Mesenteric fat pad (tissue), 1 donor: Measurements from ENCODE around the gene EEF2KMT. TPM values are rescaled to one million over a fixed set of nuclear protein-coding genes. Genes with fewer than 3 reads are reported as not detected.
A peak's percentile ranks its signal among the peaks of the same experiment; 100 is the strongest.
"Not testable (repeated sequence)": the region's sequence is repeated elsewhere in the genome, so short reads cannot be mapped to it uniquely, and the experiment has no call there.

Source experiments
- DNase-seq: peaks from one replicate; pipeline ENCODE4 v3.0.0-alpha.2; 2020; ENCODE audit warnings: low spot score
- total RNA-seq: library from RNA; stranded (reverse); fragmentation: NEBNext Ultra II Directional; extraction: Animal tissue kit (Norgen Biotek cat#: 25700); gene quantifications from one replicate; pipeline ENCODE4 v1.2.1, GENCODE V29; 2021
- donor health status: DM: yes; HTN: yes; CAD: no.

Gene EEF2KMT
- total RNA-seq, 1 donor from 2014 or later = 12.7 TPM

DNA sequence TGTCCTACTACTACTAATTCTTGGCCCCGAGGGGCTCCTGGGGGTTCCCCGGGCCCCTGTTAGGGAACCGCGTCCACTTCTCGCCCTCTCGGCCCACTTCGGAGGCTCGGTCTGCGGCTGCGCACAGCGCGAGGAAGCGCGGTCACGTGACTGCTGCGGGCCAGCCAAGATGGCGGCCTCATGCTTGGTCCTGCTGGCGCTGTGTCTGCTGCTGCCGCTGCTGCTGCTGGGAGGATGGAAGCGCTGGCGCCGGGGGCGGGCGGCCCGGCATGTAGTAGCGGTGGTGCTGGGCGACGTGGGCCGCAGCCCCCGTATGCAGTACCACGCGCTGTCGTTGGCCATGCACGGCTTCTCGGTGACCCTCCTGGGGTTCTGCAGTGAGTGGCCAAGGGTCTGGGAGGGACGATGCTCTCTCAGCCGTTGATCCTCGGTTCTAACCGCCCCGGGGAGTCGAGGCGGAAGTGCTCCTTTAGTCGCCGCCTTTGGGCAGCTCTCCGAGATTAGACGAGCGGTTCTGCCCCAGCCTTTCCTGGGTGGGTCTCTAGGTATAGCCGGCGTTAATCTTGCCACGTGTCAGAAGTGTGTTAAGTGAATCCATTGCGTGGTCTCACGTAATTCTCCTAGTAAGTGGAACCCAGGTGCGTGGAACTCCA, 25.8 kb downstream of the EEF2KMT start, which contains the start of gene ALG1:
TSS of gene ALG1 (plus strand) at position 163 of the 653 bp plus-strand sequence. CDS start at position 170, 7 bp downstream.
- DNase-seq = peak; percentile 98

DNA sequence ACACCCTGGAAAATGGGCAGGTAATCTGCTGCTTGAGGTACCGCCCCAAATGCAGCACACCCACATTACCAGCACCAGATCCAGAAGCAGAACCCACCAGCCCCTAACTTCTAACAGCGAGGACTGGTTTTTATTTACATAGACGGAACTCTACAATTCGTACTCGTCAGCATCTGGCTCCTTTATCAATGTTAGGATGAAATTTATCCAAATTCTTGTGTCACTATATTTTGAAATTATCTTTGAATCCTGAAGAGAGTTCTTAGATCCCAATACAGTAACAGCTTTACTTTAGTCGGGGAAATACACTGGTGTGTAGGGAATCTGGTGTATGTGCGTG, 26.3 kb downstream of the EEF2KMT start:
- DNase-seq = no peak

DNA sequence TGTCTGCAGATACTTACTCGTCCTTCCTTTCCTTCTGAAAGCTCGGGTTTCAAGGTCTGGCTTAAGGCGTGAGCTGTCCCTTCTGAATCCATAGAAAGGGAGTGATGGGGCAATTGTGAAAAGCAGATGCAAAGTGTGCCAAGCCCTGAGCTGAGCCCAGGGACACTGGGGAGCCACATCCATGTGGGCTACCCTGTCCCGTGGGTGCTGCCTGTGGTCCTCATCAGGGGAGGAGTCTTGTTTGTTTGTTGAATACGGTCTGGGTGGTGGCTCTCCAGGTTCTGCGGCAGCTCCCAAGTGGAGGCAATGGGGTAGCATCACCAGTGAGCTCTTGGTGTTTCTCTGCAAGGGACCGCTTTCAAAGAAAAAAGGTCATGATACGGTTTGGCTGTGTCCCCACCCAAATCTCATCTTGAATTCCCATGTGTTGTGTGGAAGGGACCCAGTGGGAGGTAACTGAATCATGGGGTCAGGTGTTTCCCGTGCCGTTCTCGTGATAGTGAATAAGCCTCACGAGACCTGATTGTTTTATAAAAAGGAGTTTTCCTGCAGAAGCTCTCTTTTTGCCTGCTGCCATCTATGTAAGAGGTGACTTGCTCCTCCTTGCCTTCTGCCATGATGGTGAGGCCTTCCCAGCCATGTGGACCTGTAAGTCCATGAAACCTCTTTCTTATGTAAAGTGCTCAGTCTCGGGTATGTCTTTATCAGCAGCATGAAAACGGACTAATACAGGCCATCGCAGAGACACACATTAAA, 27.0 kb downstream of the EEF2KMT start:
- DNase-seq = no peak

DNA sequence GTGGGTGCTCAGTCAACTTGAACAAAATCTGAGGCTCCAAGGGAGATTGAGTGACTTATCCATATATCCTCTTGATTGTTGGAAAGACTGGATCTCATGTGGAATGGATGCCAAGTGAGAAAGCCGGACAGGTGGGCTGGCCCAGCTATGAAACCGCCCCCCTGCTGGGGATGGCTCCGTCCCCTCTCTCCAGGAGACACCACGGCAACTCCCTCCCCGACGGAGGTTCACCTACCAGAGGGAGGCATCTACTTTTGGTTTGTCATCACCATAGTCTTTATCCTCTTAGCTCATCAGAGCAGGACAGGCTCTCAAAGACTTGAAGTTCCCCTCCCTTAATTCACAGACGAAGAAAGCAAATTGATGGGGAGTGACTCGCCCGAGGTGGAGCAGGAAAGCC, 27.7 kb downstream of the EEF2KMT start:
- no peak for DNase-seq

DNA sequence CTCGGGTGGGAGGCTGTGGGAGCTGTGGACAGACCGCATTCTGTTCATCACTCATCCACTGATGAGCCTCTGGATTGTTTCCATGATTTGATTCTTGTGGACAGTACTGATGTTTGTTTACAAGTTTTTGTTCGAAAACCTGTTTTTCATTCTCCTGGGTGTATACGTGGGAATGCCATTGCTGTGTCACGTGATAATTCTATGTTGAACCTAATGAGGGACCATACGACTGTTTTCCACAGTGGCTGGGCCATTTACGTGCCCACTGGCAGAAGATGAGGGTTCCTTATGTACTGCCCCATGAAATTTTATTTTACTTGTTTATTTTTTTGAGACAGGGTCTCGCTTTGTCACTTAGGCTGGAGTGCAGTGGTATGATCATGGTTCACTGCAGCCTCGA, 28.5 kb downstream of the EEF2KMT start:
- no peak for DNase-seq

DNA sequence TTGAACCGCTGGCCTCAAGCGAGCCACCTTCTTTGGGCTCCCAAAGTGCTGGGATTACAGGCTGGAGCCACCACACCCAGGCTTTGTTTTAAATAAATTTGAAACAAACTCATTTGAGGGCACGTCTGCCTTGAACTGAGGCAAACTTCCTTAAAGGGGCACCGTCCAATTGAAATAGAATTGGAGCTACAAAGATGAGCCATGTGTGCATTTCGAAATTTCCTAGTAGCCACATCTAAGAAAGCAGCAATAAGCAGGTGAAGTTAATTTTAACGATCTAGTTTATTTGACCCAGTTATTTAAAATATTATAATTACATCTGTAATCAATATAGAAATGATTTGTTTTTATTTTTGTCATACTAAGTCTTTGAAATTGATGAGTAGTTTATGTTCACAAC, 31.1 kb downstream of the EEF2KMT start:
- DNase-seq = no peak

DNA sequence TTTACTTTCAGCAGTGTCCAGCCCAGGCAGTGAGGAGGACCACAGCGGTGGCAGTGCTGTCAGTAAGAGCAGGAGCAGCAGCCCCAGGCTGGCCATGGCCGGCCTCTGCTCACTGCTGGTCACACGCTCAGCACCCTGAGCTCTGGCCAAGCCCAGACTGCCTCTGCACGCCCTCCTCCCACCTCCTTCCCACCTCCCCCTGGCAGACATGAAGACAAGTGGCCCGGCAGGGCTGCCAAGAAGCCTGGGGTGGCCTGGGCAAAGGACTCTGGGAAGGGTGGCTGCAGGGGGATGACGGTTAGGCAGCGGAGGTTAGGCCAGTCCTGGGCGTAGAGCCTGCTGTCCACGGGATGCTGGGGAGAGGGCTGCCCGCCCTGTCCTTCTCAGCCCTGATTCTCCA, 31.8 kb downstream of the EEF2KMT start, which contains the start of gene C16orf89:
TSS of gene C16orf89 (minus strand) at position 144 of the 400 bp plus-strand sequence. CDS start at position 96, 48 bp downstream.
- no peak for DNase-seq

DNA sequence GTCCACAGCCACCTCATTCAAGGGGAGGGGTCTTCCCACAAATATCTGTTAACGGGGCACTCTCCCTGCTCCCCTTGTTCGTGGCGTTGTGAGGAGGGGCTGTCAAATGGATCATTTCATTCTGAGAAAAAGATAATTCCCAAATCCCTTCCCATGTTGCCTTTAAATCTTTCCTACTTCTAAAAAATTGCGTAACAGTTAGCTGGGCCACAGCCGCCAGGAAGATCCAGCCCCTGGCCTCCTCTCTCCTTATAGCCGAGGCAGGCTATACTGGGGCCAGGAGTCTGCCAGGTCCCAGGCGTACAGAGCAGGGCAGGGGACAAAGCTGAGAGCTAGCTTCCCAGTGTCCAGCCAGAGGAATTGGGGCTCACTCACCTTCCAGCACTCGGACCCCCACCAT, 32.3 kb downstream of the EEF2KMT start:
- DNase-seq = no peak

DNA sequence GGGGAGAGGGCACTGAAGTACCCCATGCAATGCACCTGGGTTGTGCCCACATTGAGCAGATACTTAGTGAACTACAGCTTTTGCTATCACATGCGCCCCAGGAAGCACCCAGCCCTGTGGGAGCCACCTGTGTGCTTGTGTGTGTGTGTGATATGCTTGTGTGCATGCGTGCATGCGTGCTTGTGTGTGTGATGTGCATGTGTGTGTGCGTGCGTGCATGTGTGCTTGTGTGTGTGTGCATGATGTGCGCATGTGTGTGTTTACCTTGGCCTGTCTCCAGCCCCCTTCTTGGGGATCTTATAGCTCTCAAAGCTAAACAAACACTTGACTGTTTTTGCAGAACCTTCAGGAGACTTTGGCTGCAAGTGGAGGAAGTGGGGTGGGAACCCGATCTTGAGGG, 32.7 kb downstream of the EEF2KMT start:
- DNase-seq = no peak

DNA sequence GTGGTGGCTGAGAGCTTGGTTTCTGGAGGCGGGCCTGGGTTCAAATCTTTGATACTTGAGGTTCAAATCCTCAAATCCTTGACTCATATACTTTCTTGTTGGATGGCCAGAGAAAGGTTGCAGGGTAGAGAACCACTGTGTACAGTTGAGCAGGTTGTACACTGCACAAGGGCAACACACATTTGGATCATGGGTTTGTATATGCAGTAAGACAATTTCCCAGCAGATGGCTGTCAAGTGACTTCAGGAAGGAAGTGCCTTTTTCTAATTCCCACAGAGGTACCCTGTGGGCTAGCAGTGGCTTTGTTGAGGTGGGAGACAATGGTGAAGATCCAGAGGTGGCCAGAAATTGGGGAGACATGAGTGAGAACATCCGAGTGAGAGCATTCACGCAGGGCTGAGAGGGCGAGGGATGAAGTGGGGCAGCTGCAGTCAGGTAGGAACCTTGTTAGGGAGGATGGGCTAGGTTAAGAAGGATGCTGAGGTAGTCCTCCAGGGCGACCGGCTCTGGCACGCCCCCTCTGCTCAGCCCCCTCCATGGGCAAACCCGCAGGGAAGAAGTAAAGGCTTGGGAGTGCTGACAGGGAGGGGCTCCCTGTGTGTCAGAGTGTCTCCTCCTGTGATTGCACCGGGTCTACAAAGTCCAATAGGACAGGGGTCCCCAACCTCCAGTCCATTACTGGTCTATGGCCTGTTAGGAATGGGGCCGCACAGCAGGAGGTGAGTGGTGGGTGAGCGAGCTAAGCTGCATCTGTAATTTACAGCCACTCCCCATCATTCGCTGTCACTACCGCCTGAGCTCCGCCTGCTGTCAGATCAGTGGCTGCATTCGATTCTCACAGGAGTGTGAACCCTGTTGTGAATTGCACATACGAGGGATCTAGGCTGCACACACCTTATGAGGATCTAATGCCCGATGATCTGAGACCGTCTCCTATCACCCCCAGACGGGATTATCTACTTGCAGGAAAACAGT, 34.5 kb downstream of the EEF2KMT start:
- DNase-seq = no peak

DNA sequence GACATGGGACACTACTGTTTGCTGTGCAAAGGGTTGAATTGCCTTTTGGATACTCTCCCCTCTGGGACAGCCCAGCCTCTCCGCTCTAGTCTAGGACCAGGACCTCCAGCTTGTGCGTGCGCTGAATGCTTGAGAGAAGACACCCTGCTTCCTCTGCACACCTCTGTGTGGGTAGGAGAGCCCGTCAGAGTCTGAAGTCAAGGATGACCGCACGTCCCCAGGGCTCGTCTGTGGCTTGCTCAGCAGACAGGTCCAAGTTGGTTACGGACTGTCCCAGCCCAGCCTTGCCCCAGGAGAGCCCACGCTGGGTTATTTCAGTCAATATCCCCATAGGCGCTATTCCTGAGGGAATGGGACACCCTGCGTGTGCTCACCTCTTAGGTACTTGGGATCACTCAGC, 35.5 kb downstream of the EEF2KMT start:
- no peak for DNase-seq

DNA sequence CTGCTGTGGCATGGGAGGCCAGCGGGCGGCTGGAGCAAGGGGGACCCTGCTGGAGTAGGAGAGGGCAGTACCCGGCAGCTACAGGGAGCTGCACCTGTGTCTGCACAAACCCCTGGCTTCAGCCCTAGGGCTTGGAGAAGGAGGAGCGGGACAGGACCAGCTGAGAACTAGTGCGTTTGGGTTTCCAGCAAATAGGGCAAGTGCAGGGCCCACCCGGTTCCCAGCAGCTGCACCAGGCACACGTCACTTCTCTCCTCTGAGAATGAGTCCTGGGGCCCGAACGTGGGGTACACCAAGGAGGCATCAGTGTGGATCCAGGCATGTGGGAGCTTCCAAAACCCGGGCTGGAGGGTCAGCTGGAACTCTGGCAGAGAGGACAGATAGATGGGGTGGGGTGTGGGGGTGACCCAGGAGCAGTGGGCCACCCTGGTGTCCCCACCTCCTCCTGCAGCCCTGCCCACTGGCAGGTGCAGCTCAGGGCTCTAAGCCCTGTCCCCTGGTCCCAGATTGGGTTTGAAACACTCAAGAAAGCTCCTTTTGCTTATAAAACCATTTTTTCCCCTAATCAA, 37.4 kb downstream of the EEF2KMT start:
- no peak for DNase-seq

DNA sequence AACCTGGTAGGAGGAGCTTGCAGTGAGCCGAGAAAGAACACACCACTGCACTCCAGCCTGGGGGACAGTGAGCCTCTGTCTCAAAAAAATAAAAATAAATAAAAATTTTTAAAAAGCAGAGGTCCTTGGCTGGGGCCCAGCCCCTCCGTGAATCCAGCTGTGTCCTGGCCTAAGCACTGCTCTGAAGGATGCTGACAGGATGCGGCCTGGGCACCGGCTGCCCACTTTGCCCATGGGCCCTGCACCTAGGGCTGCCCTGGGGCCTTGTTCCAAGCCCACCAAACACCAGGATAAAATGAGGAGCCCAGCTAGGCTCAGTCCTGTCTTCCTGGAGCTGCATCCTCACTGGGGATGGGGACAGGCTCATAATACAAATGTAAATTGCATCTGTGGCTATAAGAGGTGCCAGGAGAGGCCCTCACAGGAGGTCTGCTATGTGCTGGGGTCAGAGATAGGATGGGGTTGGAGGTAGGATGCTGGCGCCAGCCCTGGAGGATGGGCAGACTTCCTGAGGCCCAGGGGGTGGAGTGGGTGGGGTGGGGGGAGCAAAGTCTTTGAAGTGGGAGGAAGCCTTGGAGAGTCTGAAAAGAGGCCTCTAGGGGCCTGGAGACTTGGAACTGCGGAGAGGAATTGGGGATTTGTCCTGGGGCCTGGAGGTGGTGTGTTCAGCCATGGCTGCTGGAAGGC, 38.1 kb downstream of the EEF2KMT start:
- DNase-seq = no peak

DNA sequence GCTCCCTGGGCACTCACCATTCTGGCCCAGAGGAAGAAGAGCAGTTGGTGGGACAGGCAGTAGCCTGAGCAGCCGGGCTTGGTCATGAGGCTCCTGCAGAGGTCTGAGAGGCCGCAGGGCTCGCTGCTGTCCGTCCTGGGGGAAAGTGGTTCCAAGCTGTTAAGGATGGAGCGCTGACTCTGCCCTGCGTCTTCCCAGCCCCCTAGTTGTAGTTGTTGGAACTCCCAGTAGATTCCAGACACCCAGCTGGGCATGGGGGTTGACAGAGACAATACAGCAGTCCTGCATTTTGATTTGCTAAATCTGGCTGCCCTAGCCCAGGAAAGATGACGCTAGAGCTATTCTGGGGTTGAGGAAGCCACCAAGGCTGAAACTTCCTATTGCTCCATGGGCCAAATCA, 39.1 kb downstream of the EEF2KMT start:
- no peak for DNase-seq

DNA sequence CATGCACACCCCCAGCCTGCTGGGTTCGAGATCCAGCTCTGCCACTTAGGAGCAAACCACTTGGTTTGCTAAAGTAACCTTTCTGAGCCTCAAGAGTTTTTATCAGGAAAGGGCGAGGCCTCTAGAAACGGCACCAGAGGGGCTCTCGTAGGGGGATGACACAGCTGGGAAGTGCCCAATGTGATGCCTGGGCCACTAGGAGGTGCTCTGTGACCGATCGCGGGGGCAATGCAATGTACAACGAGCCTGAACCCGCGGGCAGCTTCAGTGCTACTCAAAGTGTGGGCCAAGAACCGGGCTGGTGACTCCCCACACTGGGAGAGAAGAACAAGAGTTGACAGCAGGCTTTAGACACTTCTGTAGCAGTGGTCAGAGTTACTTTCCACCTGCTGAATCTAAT, 41.2 kb downstream of the EEF2KMT start:
- no peak for DNase-seq

DNA sequence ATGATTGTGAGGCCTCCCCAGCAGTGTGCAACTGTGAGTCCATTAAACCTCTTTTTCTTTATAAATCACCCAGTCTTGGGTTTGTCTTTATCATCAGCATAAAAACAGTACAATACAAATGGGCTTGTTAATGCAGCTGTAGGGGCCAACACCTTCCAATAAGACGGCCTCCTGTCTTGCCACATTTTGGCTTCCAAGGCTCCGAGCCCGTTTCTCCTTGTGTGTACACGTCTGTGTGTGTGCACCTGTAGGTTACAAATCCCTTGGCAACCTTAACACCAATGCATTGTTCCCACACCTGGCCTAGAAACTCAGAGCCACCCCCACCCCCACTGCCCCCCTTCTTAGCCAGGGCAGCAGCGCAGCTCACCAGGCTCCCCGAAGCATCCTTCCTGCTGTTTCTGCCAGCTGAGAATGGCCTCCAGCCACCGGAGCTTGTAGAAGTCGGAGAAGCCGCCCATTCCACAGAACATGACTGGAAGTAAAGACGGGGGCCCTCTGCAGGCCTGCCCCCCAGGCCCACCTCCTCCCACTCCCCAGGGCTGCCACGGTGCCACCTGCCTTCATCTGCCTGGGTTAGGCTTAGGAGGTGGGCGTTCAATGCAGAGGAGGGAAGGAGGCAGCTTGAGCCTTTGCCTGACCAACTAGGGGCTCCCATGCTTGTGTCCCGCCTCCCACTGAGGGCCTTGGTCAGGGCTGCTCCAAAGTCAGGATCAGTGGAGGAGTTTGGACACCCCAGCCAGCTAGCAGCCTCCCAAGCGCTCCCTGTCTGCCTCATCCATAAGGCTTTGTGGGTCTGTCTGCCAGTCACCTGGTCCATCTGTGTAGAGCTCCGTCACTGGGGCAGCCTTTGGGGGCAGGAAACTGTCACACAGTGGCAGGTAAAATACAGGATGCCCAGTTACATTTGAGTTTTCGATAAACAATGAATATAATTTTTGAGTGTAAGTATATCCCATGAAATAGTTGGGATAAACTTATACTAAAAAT, 42.4 kb downstream of the EEF2KMT start:
- no peak for DNase-seq

DNA sequence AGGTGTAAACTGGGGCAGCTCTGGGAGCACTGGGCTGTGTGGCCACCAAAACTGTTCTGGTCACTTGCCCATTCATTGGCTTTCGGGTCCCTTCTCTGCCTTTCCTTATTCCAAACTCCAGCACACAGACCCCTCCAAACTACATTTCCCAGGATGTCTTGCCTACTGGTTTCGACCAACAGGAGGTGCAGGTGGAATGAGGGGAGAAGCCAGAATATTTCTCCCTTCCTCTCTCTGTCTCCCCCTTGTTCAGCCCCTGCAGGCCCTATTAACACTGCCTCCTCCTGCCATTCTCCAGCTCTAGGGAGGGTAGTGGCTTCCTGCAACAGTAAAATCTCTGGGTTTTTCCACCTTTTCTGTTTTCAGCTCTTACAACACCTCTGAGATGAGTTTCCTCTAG, 50.7 kb downstream of the EEF2KMT start:
- DNase-seq = no peak

DNA sequence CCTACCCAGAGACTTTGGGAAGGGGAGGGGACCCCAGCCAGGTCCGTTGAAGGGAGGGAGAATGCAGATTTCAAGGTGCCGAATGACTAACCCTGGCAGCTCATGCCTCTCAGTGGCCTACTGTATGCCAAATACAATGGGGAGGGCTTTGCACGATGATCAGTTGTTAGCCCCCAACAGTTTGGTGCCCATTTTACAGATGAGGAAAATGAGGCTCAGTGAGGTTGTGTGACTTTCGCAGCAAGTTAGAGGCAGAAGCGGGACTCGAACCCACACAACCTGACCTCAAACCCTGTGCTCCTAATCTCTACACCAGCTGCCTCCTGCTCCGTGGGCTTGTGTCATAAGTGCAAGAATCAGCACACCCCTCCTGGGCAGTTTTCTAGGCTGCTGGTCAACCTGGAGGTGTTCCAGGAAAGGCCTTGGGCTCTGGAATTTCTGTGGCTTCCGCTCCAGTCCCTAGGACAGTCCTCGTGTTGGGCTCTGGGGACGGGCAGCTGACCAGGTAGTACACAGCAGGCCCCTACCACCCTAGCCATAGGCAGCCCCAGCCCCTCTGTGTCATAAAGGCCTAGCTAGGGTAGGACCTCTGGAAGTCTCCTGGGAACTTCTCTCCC, 52.0 kb downstream of the EEF2KMT start:
- DNase-seq = no peak

DNA sequence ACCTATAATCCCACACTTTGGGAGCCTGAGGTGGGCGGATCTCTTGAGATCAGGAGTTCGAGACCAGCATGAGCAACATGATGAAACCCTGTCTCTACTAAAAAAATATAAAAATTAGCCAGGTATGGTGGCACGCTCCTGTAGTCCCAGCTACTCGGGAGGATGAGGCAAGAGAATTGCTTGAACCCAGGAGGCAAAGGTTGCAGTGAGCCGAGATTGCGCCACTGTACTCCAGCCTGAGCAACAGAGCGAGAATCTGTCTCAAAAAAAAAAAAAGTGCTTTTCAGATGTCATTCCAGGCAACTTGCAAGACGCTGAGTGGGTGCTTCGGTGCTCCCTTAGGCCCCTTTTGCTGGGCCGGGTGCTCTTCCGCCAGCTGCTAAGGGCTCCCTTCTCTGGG, 53.0 kb downstream of the EEF2KMT start:
- DNase-seq = not testable (repeated sequence)
